SK-N-SH treated with all-trans-retinoic acid at 6 μM for 48 hours (cell line): Measurements from ENCODE around the gene SAMD10.

Experiments used
- ATAC-seq: fragments of 200-7000 bp; cut with Tn5 transposase; 3 replicates; pipeline ENCODE4 v1.9.1; 2020; ENCODE audit warnings: mild to moderate bottlenecking, moderate library complexity
- ARNTL ChIP-seq: fragments of 450-650 bp; formaldehyde crosslinking; IDR thresholded peaks from 2 replicates; pipeline ENCODE4 v1.5.0; 2020; ENCODE audit warnings: low read depth, mild to moderate bottlenecking, moderate library complexity, borderline replicate concordance
- BACH2 ChIP-seq: fragments of 250-450 bp; sonication (Bioruptor Pico); IDR thresholded peaks from 2 replicates; pipeline ENCODE4 v1.9.0; 2021; ENCODE audit warnings: mild to moderate bottlenecking, borderline replicate concordance
- CREB5 ChIP-seq: fragments of 250-450 bp; sonication (Bioruptor Pico); IDR thresholded peaks from 2 replicates; pipeline ENCODE4 v1.5.1; 2020; ENCODE audit warnings: low read depth, mild to moderate bottlenecking, moderate library complexity
- CSDC2 ChIP-seq: fragments of 250-450 bp; sonication (Bioruptor Pico); IDR thresholded peaks from 2 replicates; pipeline ENCODE4 v1.5.0; 2020; ENCODE audit warnings: mild to moderate bottlenecking, moderate library complexity
- CSRNP3 ChIP-seq: fragments of 250-450 bp; sonication (Bioruptor Pico); IDR thresholded peaks from 2 replicates; pipeline ENCODE4 v1.5.1; 2021; ENCODE audit warnings: mild to moderate bottlenecking, moderate library complexity
- GLIS3 ChIP-seq: fragments of 250-450 bp; sonication (Bioruptor Pico); IDR thresholded peaks from 2 replicates; pipeline ENCODE4 v1.5.0; 2020; ENCODE audit warnings: mild to moderate bottlenecking, moderate library complexity
- ISL1 ChIP-seq: fragments of 250-450 bp; sonication (Bioruptor Pico); IDR thresholded peaks from 2 replicates; pipeline ENCODE4 v2.1.2; 2022; ENCODE audit warnings: mild to moderate bottlenecking, moderate library complexity
- OSR1 ChIP-seq: fragments of 250-450 bp; sonication (Bioruptor Pico); IDR thresholded peaks from 2 replicates; pipeline ENCODE4 v1.8.0; 2022; ENCODE audit warnings: moderate library complexity, mild to moderate bottlenecking, inconsistent platforms
- PATZ1 ChIP-seq: fragments of 250-450 bp; sonication (Bioruptor Pico); IDR thresholded peaks from 2 replicates; pipeline ENCODE4 v1.8.0; 2020; ENCODE audit warnings: mild to moderate bottlenecking, moderate library complexity, borderline replicate concordance
- POU6F1 ChIP-seq: fragments of 250-450 bp; sonication (Bioruptor Pico); IDR thresholded peaks from 2 replicates; pipeline ENCODE4 v1.8.0; 2021; ENCODE audit warnings: low read depth, mild to moderate bottlenecking, moderate library complexity, borderline replicate concordance
- PPARA ChIP-seq: fragments of 250-450 bp; sonication (Bioruptor Pico); IDR thresholded peaks from 2 replicates; pipeline ENCODE4 v1.5.0; 2020; ENCODE audit warnings: mild to moderate bottlenecking, borderline replicate concordance
- SNAI2 ChIP-seq: fragments of 250-450 bp; sonication (Bioruptor Pico); IDR thresholded peaks from 2 replicates; pipeline ENCODE4 v1.5.0; 2020; ENCODE audit warnings: mild to moderate bottlenecking, moderate library complexity
- TCF4 ChIP-seq: fragments of 250-450 bp; sonication (Bioruptor Pico); IDR thresholded peaks from 2 replicates; pipeline ENCODE4 v1.8.0; 2021; ENCODE audit warnings: mild to moderate bottlenecking, moderate library complexity, borderline replicate concordance
- TOX ChIP-seq: fragments of 250-450 bp; sonication (Bioruptor Pico); IDR thresholded peaks from 2 replicates; pipeline ENCODE4 v1.8.0; 2021; ENCODE audit warnings: mild to moderate bottlenecking, moderate library complexity, borderline replicate concordance
- TSHZ2 ChIP-seq: fragments of 250-450 bp; sonication (Bioruptor Pico); IDR thresholded peaks from 2 replicates; pipeline ENCODE4 v1.5.0; 2020; ENCODE audit warnings: mild to moderate bottlenecking, moderate library complexity
- ZC3H10 ChIP-seq: fragments of 250-450 bp; sonication (Bioruptor Pico); IDR thresholded peaks from 2 replicates; pipeline ENCODE4 v1.5.1; 2021; ENCODE audit warnings: mild to moderate bottlenecking, moderate library complexity
- ZFP3 ChIP-seq: fragments of 250-450 bp; sonication (Bioruptor Pico); IDR thresholded peaks from 2 replicates; pipeline ENCODE4 v1.5.0; 2020; ENCODE audit warnings: mild to moderate bottlenecking, moderate library complexity
- ZFP30 ChIP-seq: fragments of 450-650 bp; formaldehyde crosslinking; IDR thresholded peaks from 2 replicates; pipeline ENCODE4 v1.5.0; 2022; ENCODE audit warnings: mild to moderate bottlenecking, moderate library complexity
- ZNF565 ChIP-seq: fragments of 450-650 bp; formaldehyde crosslinking; conservative IDR thresholded peaks from 2 replicates; pipeline ENCODE4 v1.5.0; 2020; ENCODE audit warnings: low read depth, mild to moderate bottlenecking, moderate library complexity
- ZNF70 ChIP-seq: fragments of 450-650 bp; formaldehyde crosslinking; IDR thresholded peaks from 2 replicates; pipeline ENCODE4 v1.5.0; 2020; ENCODE audit warnings: mild to moderate bottlenecking, moderate library complexity
- ZNF8 ChIP-seq: fragments of 450-650 bp; formaldehyde crosslinking; IDR thresholded peaks from 2 replicates; pipeline ENCODE4 v1.5.0; 2020; ENCODE audit warnings: mild to moderate bottlenecking, moderate library complexity

Gene SAMD10

GRCh38 chr20:63982937-63983336, 3.5 kb upstream of the SAMD10 start:
- no peak for TF ChIP-seq TOX (CRISPR knock-in tag)
- no peak for TF ChIP-seq ARNTL
- no peak for TF ChIP-seq TSHZ2 (CRISPR knock-in tag)
- TF ChIP-seq POU6F1 = no peak
- no peak for TF ChIP-seq PPARA (CRISPR knock-in tag)
- TF ChIP-seq ZNF8 (CRISPR knock-in tag) = no peak
- no peak for TF ChIP-seq ZFP3 (CRISPR knock-in tag)
- TF ChIP-seq ZNF70 (CRISPR knock-in tag) = no peak
- no peak for TF ChIP-seq TCF4 (CRISPR knock-in tag)
- no peak for TF ChIP-seq CREB5
- no peak for TF ChIP-seq OSR1 (CRISPR knock-in tag)
- TF ChIP-seq ZC3H10 (CRISPR knock-in tag) = no peak
- no peak for TF ChIP-seq GLIS3 (CRISPR knock-in tag)
- TF ChIP-seq BACH2 = no peak
- no peak for TF ChIP-seq ZFP30 (CRISPR knock-in tag)
- no peak for TF ChIP-seq SNAI2 (CRISPR knock-in tag)
- no peak for TF ChIP-seq CSDC2 (CRISPR knock-in tag)
- no peak for ATAC-seq

GRCh38 chr20:63980806-63981728, 1.6 kb upstream of the SAMD10 start, which contains the start of gene PRPF6:
Gene PRPF6, plus strand, starts transcription at chr20:63981132. Its CDS starts 114 bp downstream, at chr20:63981246.
- peak; percentile 76 for ATAC-seq
- TF ChIP-seq PPARA (CRISPR knock-in tag) (no peak), GLIS3 (CRISPR knock-in tag) (no peak), ZFP3 (CRISPR knock-in tag) (no peak), CREB5 (no peak), CSDC2 (CRISPR knock-in tag) (no peak), CSRNP3 (CRISPR knock-in tag) (no peak), TOX (CRISPR knock-in tag) (no peak), POU6F1 (no peak), ISL1 (CRISPR knock-in tag) (no peak), OSR1 (CRISPR knock-in tag) (no peak), TSHZ2 (CRISPR knock-in tag) (no peak), ARNTL (no peak), ZFP30 (CRISPR knock-in tag) (no peak), TCF4 (CRISPR knock-in tag) (no peak), PATZ1 (CRISPR knock-in tag) (no peak), ZNF565 (CRISPR knock-in tag) (no peak), BACH2 (no peak), ZNF8 (CRISPR knock-in tag) (no peak)
